Thyroid gland (tissue), 4 donors: ENCODE data around the gene RFLNA. TPM values are rescaled to one million over a fixed set of nuclear protein-coding genes. Genes with fewer than 3 reads are reported as not detected.

Experiments used
- DNase-seq, 2 donors: peaks; one replicate each; pipeline ENCODE4 v3.0.0-alpha.2; 2019
- H3K27ac ChIP-seq, 3 donors: fragments of 200-600 bp; sonication (generic); 1 replicate in 2 of 3; 2 replicates in 1 of 3; pipeline ENCODE4 v1.5.1; 2016 to 2019; ENCODE audit warnings: mild to moderate bottlenecking in 1 of 3, moderate library complexity in 1 of 3
- H3K27me3 ChIP-seq: fragments of 200-600 bp; sonication (generic); one replicate; pipeline ENCODE4 v1.5.1; 2019
- H3K36me3 ChIP-seq, 2 donors: fragments of 200-600 bp; sonication (generic); one replicate each; pipeline ENCODE4 v1.5.1; 2016 to 2019
- H3K4me1 ChIP-seq, 2 donors: fragments of 200-600 bp; sonication (generic); one replicate each; pipeline ENCODE4 v1.5.1; 2017 to 2019
- H3K4me3 ChIP-seq, 3 donors: fragments of 200-600 bp; sonication (generic); replicated peaks in 1 of 3; 1 replicate in 2 of 3; 2 replicates in 1 of 3; pipeline ENCODE4 v1.5.1; 2016; ENCODE audit warnings: mild to moderate bottlenecking in 1 of 3
- H3K9me3 ChIP-seq: fragments of 200-600 bp; sonication (generic); one replicate; pipeline ENCODE4 v1.5.1; 2017
- POLR2A ChIP-seq, 2 donors: fragments of 450-650 bp; IDR thresholded peaks; one replicate each; pipeline ENCODE4 v1.6.1; 2017; ENCODE audit warnings: antibody characterized with exemption in 2 of 2, mild to moderate bottlenecking in 2 of 2, moderate library complexity in 1 of 2
- WGBS, 2 donors: methylation state at CpG; one replicate each; pipeline ENCODE4 v1.1.5; 2017; 5-methylcytosine and 5-hydroxymethylcytosine counted together
- intact Hi-C: fragments of 100-400 bp; cut with DNase I; formaldehyde crosslinking; loops from one replicate; pipeline ENCODE4 v1.15.1; 2023
- total RNA-seq, 4 donors: library from RNA; depleted of rRNA; stranded (reverse); fragments of >200 nt; gene quantifications; one replicate each; pipeline ENCODE4 v1.2.3, GENCODE V29; 2016
- TF ChIP-seq, protein P1 (sequence below), 6 experiments: fragments of 200-600 bp in 3 of 6; fragments of 450-650 bp in 3 of 6; sonication (generic) in 3 of 6; IDR thresholded peaks; one replicate each; pipeline ENCODE4 v1.5.1; 2016 to 2019; ENCODE audit warnings: antibody characterized with exemption in 6 of 6, mild to moderate bottlenecking in 2 of 6, inconsistent platforms in 1 of 6, moderate library complexity in 1 of 6

The RFLNA gene
- 1 to 10 TPM in 1 of 4 donors, under 1 TPM in 1, not detected in 2; 0.40 to 4.5 TPM for total RNA-seq

GRCh38 chr12:124294780-124295341, at the start of gene RFLNA:
Gene RFLNA (plus strand): TSS chr12:124295093. CDS start chr12:124295430, 337 bp downstream.
- Histone ChIP-seq H3K4me3 (no peak within 1 kb of the TSS), H3K36me3 (no peaks in the 10 kb centered on the region), H3K4me1 (peaks cover 6 to 13% of the 10 kb centered on the region in 2 donors), H3K27me3 (peaks cover 6% of the 10 kb centered on the region), H3K27ac (no peak within 1 kb of the TSS), H3K9me3 (no peaks in the 10 kb centered on the region)
- no peak for DNase-seq
- 2 to 7% methylated on average over 5 to 39 of the region's 66 CpGs for WGBS, 2 donors
- intact Hi-C loops = no loop called here
- TF ChIP-seq, protein P1, sequence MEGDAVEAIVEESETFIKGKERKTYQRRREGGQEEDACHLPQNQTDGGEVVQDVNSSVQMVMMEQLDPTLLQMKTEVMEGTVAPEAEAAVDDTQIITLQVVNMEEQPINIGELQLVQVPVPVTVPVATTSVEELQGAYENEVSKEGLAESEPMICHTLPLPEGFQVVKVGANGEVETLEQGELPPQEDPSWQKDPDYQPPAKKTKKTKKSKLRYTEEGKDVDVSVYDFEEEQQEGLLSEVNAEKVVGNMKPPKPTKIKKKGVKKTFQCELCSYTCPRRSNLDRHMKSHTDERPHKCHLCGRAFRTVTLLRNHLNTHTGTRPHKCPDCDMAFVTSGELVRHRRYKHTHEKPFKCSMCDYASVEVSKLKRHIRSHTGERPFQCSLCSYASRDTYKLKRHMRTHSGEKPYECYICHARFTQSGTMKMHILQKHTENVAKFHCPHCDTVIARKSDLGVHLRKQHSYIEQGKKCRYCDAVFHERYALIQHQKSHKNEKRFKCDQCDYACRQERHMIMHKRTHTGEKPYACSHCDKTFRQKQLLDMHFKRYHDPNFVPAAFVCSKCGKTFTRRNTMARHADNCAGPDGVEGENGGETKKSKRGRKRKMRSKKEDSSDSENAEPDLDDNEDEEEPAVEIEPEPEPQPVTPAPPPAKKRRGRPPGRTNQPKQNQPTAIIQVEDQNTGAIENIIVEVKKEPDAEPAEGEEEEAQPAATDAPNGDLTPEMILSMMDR (IDR thresholded peaks at IDR 0.05) = no peak
- TF ChIP-seq POLR2A (IDR thresholded peaks at IDR 0.05) = no peak

GRCh38 chr12:124247331-124247730, 47.6 kb upstream of the RFLNA start:
- intact Hi-C loops = no loop called here
- DNase-seq = no peak
- no peaks in the 10 kb centered on the region for H3K4me1 ChIP-seq
- no peaks in the 10 kb centered on the region for H3K9me3 ChIP-seq
- H3K4me3 ChIP-seq = no peak overlapping the region
- H3K36me3 ChIP-seq = no peaks in the 10 kb centered on the region
- no peaks in the 10 kb centered on the region for H3K27me3 ChIP-seq
- no peak overlapping the region for H3K27ac ChIP-seq
- no peak for TF ChIP-seq POLR2A (IDR thresholded peaks at IDR 0.05)
- TF ChIP-seq, protein P1 (IDR thresholded peaks at IDR 0.05) = no peak
- 69 to 72% methylated on average over 2 of the region's 2 CpGs for WGBS, 2 donors

DNA sequence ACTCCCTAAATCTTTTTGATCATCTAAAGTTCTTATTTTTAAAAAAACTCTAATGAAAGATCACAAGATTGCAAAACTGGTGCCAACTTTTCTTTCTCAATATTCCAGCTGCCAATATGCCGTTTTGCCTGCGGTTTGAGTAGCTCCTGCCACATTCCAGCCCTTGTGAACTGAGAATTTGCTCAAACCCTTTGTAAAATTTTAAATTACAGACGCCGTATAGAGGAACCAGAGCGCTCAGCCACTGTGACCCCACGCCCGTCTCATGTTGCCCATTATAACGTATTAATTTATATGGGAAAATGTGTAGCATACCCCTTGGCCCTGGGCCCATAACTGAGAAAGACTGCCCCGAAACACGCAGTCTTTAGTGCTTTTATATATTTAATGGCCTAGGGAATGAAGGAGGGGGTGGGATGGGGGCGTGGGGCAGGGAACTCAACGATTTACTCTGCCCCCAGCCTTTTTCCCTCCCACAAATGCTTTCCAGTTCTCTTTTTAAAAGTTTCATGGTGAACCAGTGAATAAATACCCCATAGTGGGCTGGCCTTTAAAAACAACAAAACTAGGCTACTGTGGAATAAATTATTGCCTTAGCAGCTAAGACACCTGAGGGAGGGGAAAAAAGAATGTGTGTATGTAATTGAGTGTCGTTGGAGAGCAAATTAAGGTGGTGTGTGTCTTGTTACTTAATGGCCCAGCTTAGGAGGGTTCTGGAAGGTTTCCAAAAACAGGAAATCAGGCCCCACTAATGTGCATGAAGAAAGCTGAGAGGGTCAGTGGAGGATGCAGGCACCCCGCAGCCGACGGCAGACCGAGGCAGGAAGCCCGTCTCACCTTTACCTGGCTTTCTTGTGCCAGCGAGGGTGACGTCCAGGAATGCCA, 45.7 kb upstream of the RFLNA start:
- no peaks in the 10 kb centered on the region for H3K27me3 ChIP-seq
- no peaks in the 10 kb centered on the region for H3K9me3 ChIP-seq
- no peak overlapping the region for H3K4me3 ChIP-seq
- no peaks in the 10 kb centered on the region for H3K36me3 ChIP-seq
- H3K4me1 ChIP-seq = no peaks in the 10 kb centered on the region
- intact Hi-C loops = no loop called here
- 54 to 67% methylated on average over 20 of the region's 20 CpGs for WGBS, 2 donors
- no peak overlapping the region for H3K27ac ChIP-seq
- no peak for DNase-seq
- TF ChIP-seq POLR2A (IDR thresholded peaks at IDR 0.05) = no peak
- TF ChIP-seq, protein P1 (IDR thresholded peaks at IDR 0.05) = no peak

DNA sequence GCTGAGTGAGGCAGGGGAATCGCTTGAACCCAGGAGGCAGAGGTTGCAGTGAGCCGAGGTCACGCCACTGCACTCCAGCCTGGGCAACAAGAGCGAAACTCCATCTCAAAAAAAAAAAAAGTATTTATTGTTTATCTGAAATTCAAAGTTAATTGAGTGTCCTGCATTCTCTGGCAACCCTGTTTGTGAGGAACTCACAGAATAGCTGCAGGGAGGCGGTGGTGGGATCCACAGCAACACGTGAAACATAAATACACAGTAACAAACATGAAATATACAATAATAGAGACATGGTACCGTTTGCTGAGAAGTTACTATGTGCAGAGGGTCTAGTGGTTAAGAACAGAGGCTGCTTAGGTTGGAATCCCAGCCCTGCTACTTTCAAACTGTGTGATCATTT, 43.7 kb upstream of the RFLNA start:
- intact Hi-C loops = no loop called here
- no peak overlapping the region for H3K27ac ChIP-seq
- no peaks in the 10 kb centered on the region for H3K36me3 ChIP-seq
- no peaks in the 10 kb centered on the region for H3K9me3 ChIP-seq
- no peaks in the 10 kb centered on the region for H3K4me1 ChIP-seq
- no peak for DNase-seq
- no peak overlapping the region for H3K4me3 ChIP-seq
- no peaks in the 10 kb centered on the region for H3K27me3 ChIP-seq
- no peak for TF ChIP-seq POLR2A (IDR thresholded peaks at IDR 0.05)
- TF ChIP-seq, protein P1 (IDR thresholded peaks at IDR 0.05) = no peak
- WGBS, 2 donors = 90 to 94% methylated on average over 7 of the region's 7 CpGs

- Histone ChIP-seq H3K27me3 (no peaks in the 10 kb centered on the region), H3K27ac (no peak overlapping the region), H3K4me3 (no peak overlapping the region), H3K9me3 (no peaks in the 10 kb centered on the region), H3K36me3 (no peaks in the 10 kb centered on the region), H3K4me1 (no peaks in the 10 kb centered on the region)
- no peak for DNase-seq
- WGBS, 2 donors = 95 to 97% methylated on average over 6 of the region's 6 CpGs
- TF ChIP-seq POLR2A (IDR thresholded peaks at IDR 0.05) = no peak
- TF ChIP-seq, protein P1 (IDR thresholded peaks at IDR 0.05) = no peak
- intact Hi-C loops = no loop called here
Measured at GRCh38 chr12:124252964-124253363, 41.9 kb upstream of the RFLNA start.
